SJSA1 (cell line): ENCODE measurements around the gene IARS2. TPM values are rescaled to one million over a fixed set of nuclear protein-coding genes. Genes with fewer than 3 reads are reported as not detected.

Experiments used
- total RNA-seq: library from RNA; depleted of rRNA; stranded (reverse); fragments of >200 nt; shearing (Covaris generic); gene quantifications from 2 replicates; pipeline ENCODE4 v1.2.3, GENCODE V29; 2014; rRNA removed

The IARS2 gene
- total RNA-seq, 1 experiment from 2014 or later, result 82.9 TPM

Other genes with a start within 250 kb of the IARS2 start
- not detected in 2 replicates for gene SLC30A10, start 165.6 kb upstream of the IARS2 start, total RNA-seq
- 46.5 and 54.5 TPM in 2 replicates for gene EPRS1, start 47.6 kb upstream of the IARS2 start, total RNA-seq
- 36.9 and 37.2 TPM in 2 replicates for gene BPNT1, start 4.3 kb upstream of the IARS2 start, total RNA-seq
- 16.7 and 20.6 TPM in 2 replicates for gene RAB3GAP2, start 178.3 kb downstream of the IARS2 start, total RNA-seq